Measurements from ENCODE around the gene SLC6A5. TPM values are rescaled to one million over a fixed set of nuclear protein-coding genes. Genes with fewer than 3 reads are reported as not detected.
"Not testable (repeated sequence)": the region's sequence is repeated elsewhere in the genome, so short reads cannot be mapped to it uniquely, and the experiment has no call there.

The SLC6A5 gene
- total and polyA plus RNA-seq, 8 donors = not detected

DNA sequence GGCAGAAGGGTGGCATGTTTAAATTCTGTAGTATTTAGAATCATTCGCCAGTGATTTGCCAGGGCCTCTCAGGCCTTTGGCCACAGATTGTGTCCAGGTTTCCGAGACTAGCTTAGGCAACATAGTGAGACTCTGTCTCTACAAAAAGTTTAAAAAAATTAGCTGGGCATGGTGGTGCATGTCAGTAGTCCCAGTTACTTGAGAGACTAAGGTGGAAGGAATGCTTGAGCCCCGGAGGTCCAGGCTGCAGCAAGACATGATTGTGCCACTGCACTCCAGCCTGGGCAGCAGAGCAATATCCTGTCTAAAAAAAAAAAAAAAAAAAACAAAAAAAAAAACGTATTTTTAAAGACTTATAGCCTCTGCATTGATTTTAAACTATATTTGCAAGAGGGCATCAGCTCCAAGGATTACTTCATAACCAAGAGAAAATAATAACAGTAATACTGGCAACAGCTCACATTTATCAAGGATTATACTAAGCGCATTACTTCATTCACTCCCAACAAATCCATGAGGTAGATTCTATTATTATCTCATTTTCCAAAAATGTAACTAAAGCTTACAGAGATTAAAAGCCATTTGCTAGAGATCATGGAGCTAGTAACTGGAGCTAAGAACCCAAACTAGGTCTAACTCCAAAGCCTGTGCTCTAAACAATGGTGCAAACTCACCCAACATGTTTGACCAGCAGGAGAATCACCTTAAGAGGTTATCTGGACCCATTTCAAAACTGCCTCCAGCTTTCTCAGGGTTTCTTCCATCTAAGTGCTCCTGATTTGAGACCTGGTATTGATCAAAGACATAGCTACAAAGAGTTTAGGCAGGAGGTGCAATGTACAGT lies 32.6 kb upstream of the SLC6A5 start:
- H3K9me3 ChIP-seq = no peaks in the 10 kb centered on the region

DNA sequence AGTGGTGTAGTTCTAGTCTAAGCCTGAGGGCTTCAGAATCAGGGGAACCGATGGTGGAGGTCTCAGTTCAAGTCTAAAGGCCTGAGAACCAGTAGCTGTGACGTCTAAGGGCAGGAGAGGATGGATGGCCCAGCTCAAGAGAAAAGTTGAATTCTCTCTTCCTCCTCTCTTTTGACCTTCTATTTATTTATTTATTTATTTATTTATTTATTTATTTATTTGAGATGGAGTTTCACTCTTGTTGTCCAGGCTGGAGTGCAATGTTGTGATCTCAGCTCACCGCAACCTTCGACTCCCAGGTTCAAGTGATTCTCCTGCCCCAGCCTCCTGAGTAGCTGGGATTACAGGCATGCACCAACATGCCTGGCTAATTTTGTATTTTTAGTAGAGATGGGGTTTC lies 19.7 kb upstream of the SLC6A5 start:
- H3K27ac ChIP-seq; ATAC-seq; intact Hi-C loops (cut with DNase I); H3K4me1 ChIP-seq; H3K36me3 ChIP-seq; H3K4me3 ChIP-seq; H3K9me3 ChIP-seq; DNase-seq; H3K27me3 ChIP-seq: not testable (repeated sequence)

More for the DNA sequence above, 32.6 kb upstream of the SLC6A5 start:
- no peaks in the 10 kb centered on the region for H3K4me1 ChIP-seq
- TF ChIP-seq, protein P1, sequence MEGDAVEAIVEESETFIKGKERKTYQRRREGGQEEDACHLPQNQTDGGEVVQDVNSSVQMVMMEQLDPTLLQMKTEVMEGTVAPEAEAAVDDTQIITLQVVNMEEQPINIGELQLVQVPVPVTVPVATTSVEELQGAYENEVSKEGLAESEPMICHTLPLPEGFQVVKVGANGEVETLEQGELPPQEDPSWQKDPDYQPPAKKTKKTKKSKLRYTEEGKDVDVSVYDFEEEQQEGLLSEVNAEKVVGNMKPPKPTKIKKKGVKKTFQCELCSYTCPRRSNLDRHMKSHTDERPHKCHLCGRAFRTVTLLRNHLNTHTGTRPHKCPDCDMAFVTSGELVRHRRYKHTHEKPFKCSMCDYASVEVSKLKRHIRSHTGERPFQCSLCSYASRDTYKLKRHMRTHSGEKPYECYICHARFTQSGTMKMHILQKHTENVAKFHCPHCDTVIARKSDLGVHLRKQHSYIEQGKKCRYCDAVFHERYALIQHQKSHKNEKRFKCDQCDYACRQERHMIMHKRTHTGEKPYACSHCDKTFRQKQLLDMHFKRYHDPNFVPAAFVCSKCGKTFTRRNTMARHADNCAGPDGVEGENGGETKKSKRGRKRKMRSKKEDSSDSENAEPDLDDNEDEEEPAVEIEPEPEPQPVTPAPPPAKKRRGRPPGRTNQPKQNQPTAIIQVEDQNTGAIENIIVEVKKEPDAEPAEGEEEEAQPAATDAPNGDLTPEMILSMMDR (IDR thresholded peaks at IDR 0.05) = no peak
- H3K4me3 ChIP-seq = no peak overlapping the region
- H3K27ac ChIP-seq = no peak overlapping the region
- no peaks in the 10 kb centered on the region for H3K27me3 ChIP-seq
- DNase-seq = no peak
- ATAC-seq = no peak
- no peaks in the 10 kb centered on the region for H3K36me3 ChIP-seq
- intact Hi-C loops (cut with DNase I) = no loop called here

DNA sequence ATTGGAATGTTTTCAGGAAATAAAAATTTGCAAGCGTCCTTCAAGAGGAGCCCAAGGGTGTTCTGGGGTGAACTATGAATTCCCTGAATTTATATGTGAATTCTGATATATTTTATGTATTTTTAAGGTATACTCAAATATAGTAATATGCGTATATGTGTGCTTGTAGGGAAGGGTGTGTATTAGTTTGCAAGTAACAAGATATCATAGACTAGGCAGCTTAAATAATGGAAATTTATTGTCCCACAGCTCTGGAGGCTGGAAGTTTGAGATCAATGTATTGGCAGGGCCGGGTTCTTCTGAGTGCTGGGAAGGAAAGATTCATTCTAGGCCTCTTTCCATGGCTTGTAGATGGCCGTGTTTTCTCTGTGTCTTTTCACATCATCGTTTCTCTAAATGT lies 16.2 kb upstream of the SLC6A5 start:
- H3K4me3 ChIP-seq = no peak overlapping the region
- no peaks in the 10 kb centered on the region for H3K4me1 ChIP-seq
- no peak overlapping the region for H3K27ac ChIP-seq
- H3K36me3 ChIP-seq = no peaks in the 10 kb centered on the region
- DNase-seq (no peak), ATAC-seq (no peak)
- intact Hi-C loops (cut with DNase I) = no loop called here
- TF ChIP-seq, protein P1 (IDR thresholded peaks at IDR 0.05) = no peak
- no peaks in the 10 kb centered on the region for H3K9me3 ChIP-seq
- H3K27me3 ChIP-seq = peaks cover 0 to 9% of the 10 kb centered on the region in 2 donors

DNA sequence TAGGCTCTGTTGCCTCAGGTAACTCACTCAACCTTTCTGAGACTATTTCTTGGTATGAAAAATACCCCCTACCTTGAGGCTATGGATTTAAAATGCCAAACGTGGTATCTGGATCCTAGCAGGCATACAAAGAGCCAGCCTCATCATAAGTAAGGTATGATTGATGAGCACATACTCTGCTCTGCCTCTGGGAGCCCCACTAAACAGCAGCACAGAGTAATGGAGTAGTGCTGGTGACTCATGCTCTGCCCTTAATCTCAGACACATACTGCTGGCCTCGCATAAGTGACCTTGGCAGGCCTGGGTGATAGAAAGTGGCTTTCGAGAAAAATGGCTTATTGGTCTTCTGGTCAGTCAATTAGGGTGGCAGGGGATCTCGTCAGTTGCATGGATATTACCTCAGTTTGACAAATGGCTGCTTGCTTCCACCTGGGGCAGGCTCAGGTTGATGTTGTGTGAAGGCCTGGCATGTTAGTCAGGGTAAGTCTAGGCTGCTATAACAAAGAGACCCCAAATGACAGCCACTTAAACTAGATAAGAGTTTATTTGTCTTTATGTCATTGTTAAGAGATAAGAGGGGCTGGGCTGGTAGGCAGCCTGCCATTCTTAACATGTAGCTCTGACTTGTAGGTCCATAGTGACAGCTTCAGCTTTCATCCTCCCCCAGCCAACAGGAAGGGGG lies 15.2 kb upstream of the SLC6A5 start:
- Histone ChIP-seq H3K4me1 (no peaks in the 10 kb centered on the region), H3K27ac (no peak overlapping the region), H3K9me3 (no peaks in the 10 kb centered on the region), H3K4me3 (no peak overlapping the region), H3K27me3 (peaks cover 0 to 18% of the 10 kb centered on the region in 2 donors), H3K36me3 (no peaks in the 10 kb centered on the region)
- no peak for ATAC-seq
- intact Hi-C loops (cut with DNase I) = no loop called here
- TF ChIP-seq, protein P1 (IDR thresholded peaks at IDR 0.05) = no peak
- DNase-seq = no peak

DNA sequence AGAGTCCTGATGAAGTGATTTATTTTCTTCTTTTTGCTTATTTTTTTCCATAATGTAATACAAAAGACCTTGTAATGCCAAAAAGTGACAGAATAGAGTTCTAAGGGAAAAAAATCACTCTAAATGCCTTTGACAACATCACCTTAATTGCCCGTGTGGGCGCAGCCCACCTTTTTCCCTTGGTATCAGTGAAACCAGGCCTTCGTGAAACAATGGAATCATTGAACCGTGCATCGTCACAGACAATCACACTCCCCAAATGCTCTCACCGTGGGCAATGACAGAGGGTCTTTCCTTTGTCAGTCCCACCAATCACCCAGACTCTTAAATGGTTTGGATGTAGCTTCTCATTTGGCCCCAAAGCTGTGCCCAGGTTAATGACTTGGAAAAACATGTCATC lies 9.6 kb upstream of the SLC6A5 start:
- Histone ChIP-seq H3K4me1 (no peaks in the 10 kb centered on the region), H3K27me3 (peaks cover 2 to 61% of the 10 kb centered on the region in 2 donors), H3K9me3 (no peaks in the 10 kb centered on the region), H3K36me3 (no peaks in the 10 kb centered on the region), H3K4me3 (no peak overlapping the region), H3K27ac (no peak overlapping the region)
- intact Hi-C loops (cut with DNase I) = no loop called here
- ATAC-seq (no peak), DNase-seq (no peak)
- TF ChIP-seq, protein P1 (IDR thresholded peaks at IDR 0.05) = no peak
